ENCODE measurements around the gene GRAMD4.

Gene GRAMD4

DNA sequence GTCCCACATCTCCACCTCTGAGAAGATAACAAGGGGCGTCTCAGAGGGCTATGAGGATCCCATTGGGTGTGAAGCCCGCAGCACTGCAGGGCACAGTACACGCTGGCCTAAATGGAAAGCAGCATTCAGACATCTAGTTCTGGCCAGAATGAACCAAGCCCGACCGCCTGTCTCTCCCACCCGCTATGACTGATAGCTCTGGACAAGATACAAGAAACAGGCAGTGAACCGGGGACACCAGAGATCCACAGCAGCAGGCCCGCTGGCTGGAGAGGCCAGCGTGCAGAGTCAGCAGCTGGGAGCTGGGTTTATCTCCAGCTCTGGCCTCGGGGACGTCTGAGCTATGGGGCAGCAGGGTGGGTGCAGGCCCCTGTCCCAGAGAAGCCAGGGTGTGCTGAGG lies 108.3 kb downstream of the GRAMD4 start:
- TF ChIP-seq, protein P1, sequence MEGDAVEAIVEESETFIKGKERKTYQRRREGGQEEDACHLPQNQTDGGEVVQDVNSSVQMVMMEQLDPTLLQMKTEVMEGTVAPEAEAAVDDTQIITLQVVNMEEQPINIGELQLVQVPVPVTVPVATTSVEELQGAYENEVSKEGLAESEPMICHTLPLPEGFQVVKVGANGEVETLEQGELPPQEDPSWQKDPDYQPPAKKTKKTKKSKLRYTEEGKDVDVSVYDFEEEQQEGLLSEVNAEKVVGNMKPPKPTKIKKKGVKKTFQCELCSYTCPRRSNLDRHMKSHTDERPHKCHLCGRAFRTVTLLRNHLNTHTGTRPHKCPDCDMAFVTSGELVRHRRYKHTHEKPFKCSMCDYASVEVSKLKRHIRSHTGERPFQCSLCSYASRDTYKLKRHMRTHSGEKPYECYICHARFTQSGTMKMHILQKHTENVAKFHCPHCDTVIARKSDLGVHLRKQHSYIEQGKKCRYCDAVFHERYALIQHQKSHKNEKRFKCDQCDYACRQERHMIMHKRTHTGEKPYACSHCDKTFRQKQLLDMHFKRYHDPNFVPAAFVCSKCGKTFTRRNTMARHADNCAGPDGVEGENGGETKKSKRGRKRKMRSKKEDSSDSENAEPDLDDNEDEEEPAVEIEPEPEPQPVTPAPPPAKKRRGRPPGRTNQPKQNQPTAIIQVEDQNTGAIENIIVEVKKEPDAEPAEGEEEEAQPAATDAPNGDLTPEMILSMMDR (IDR thresholded peaks at IDR 0.05; ENCODE audit: borderline replicate concordance, insufficient read depth, low read depth, low read length), result no peak
- no peak overlapping the region for H3K4me3 ChIP-seq (ENCODE audit: low read depth, low read length)

Measured in GM12875 (cell line).